Measurements from ENCODE around the gene SPNS2. TPM values are rescaled to one million over a fixed set of nuclear protein-coding genes. Genes with fewer than 3 reads are reported as not detected.

Gene SPNS2
- polyA plus RNA-seq, 3 donors = 0.23 to 0.33 TPM; not detected in 1

- TF ChIP-seq CTCF (IDR thresholded peaks at IDR 0.05) = no peak
- Histone ChIP-seq H3K4me1 (ENCODE audit: control insufficient read depth in 1 of 2, insufficient read depth in 2 of 2, low read length in 2 of 2) (peaks cover 22 to 25% of the 10 kb centered on the region in 2 donors), H4K20me1 (ENCODE audit: insufficient read depth, low read length) (no peaks in the 10 kb centered on the region), H3K79me2 (ENCODE audit: insufficient read depth, low read length) (no peaks in the 10 kb centered on the region), H3K9ac (ENCODE audit: insufficient read depth, low read length, poor library complexity, severe bottlenecking) (no peak overlapping the region), H3K27me3 (ENCODE audit: control insufficient read depth in 2 of 2, insufficient read depth in 2 of 2, low read length in 2 of 2) (no peaks in the 10 kb centered on the region), H3K4me2 (replicated peaks; ENCODE audit: extremely low read depth, low read length, poor library complexity, severe bottlenecking) (no peak overlapping the region), H3K36me3 (replicated peaks in 1 of 2; ENCODE audit: control insufficient read depth in 1 of 2, insufficient read depth in 2 of 2, low read length in 2 of 2) (peaks cover 5% of the 10 kb centered on the region in 2 donors), H3K9me3 (replicated peaks in 1 of 2; ENCODE audit: control insufficient read depth in 1 of 2, insufficient read depth in 1 of 2, low read length in 2 of 2) (no peaks in the 10 kb centered on the region), H3K4me3 (replicated peaks in 1 of 3; ENCODE audit: low read depth in 2 of 3, low read length in 3 of 3) (no peak overlapping the region), H3K27ac (ENCODE audit: low read depth in 1 of 2, low read length in 2 of 2) (no peak overlapping the region), H2AFZ (ENCODE audit: insufficient read depth, low read depth, low read length, poor library complexity, severe bottlenecking) (no peak overlapping the region)
- H3K4me3 Mint-ChIP-seq = no peak overlapping the region
- no peaks in the 10 kb centered on the region for H3K9me3 Mint-ChIP-seq
- intact Hi-C loops (cut with micrococcal nuclease) = no loop called here
- peaks cover 8 to 16% (median 13%) of the 10 kb centered on the region in 3 donors for H3K27me3 Mint-ChIP-seq (ENCODE audit: low read depth in 3 of 3)
- DNase-seq = no peak
- H3K36me3 Mint-ChIP-seq = peaks cover 0 to 5% of the 10 kb centered on the region in 2 donors
- 92% methylated on average over 32 of the region's 33 CpGs for WGBS (ENCODE audit: insufficient coverage)
- no peak overlapping the region for H3K27ac Mint-ChIP-seq
- peaks cover 31% of the 10 kb centered on the region for H3K4me1 Mint-ChIP-seq
Measured at GRCh38 chr17:4532860-4533522, 34.3 kb downstream of the SPNS2 start.

- intact Hi-C loops (cut with micrococcal nuclease) = no loop called here
- Histone ChIP-seq H3K9ac (ENCODE audit: insufficient read depth, low read length, poor library complexity, severe bottlenecking) (no peak overlapping the region), H3K36me3 (replicated peaks in 1 of 2; ENCODE audit: control insufficient read depth in 1 of 2, insufficient read depth in 2 of 2, low read length in 2 of 2) (peaks cover 12% of the 10 kb centered on the region in 2 donors), H3K9me3 (replicated peaks in 1 of 2; ENCODE audit: control insufficient read depth in 1 of 2, insufficient read depth in 1 of 2, low read length in 2 of 2) (no peaks in the 10 kb centered on the region), H3K27me3 (ENCODE audit: control insufficient read depth in 2 of 2, insufficient read depth in 2 of 2, low read length in 2 of 2) (no peaks in the 10 kb centered on the region), H3K79me2 (ENCODE audit: insufficient read depth, low read length) (no peaks in the 10 kb centered on the region), H3K4me1 (ENCODE audit: control insufficient read depth in 1 of 2, insufficient read depth in 2 of 2, low read length in 2 of 2) (peaks cover 22 to 25% of the 10 kb centered on the region in 2 donors), H3K4me2 (replicated peaks; ENCODE audit: extremely low read depth, low read length, poor library complexity, severe bottlenecking) (no peak overlapping the region), H4K20me1 (ENCODE audit: insufficient read depth, low read length) (no peaks in the 10 kb centered on the region), H2AFZ (ENCODE audit: insufficient read depth, low read depth, low read length, poor library complexity, severe bottlenecking) (no peak overlapping the region), H3K4me3 (replicated peaks in 1 of 3; ENCODE audit: low read depth in 2 of 3, low read length in 3 of 3) (no peak overlapping the region), H3K27ac (ENCODE audit: low read depth in 1 of 2, low read length in 2 of 2) (no peak overlapping the region)
- H3K27ac Mint-ChIP-seq = no peak overlapping the region
- H3K27me3 Mint-ChIP-seq (ENCODE audit: low read depth in 3 of 3) = peaks cover 8 to 16% (median 8%) of the 10 kb centered on the region in 3 donors
- no peak overlapping the region for H3K4me3 Mint-ChIP-seq
- DNase-seq = no peak
- TF ChIP-seq CTCF (IDR thresholded peaks at IDR 0.05) = no peak
- no peaks in the 10 kb centered on the region for H3K9me3 Mint-ChIP-seq
- WGBS (ENCODE audit: insufficient coverage) = 41% methylated on average over 15 of the region's 23 CpGs
- H3K4me1 Mint-ChIP-seq = peaks cover 31% of the 10 kb centered on the region
- H3K36me3 Mint-ChIP-seq = peaks cover 3 to 12% of the 10 kb centered on the region in 2 donors
Measured at GRCh38 chr17:4533523-4534504, 35.1 kb downstream of the SPNS2 start.
